ENCODE results near the gene BBS5.
"Not testable (repeated sequence)": the region's sequence is repeated elsewhere in the genome, so short reads cannot be mapped to it uniquely, and the experiment has no call there.

BBS5 gene

DNA sequence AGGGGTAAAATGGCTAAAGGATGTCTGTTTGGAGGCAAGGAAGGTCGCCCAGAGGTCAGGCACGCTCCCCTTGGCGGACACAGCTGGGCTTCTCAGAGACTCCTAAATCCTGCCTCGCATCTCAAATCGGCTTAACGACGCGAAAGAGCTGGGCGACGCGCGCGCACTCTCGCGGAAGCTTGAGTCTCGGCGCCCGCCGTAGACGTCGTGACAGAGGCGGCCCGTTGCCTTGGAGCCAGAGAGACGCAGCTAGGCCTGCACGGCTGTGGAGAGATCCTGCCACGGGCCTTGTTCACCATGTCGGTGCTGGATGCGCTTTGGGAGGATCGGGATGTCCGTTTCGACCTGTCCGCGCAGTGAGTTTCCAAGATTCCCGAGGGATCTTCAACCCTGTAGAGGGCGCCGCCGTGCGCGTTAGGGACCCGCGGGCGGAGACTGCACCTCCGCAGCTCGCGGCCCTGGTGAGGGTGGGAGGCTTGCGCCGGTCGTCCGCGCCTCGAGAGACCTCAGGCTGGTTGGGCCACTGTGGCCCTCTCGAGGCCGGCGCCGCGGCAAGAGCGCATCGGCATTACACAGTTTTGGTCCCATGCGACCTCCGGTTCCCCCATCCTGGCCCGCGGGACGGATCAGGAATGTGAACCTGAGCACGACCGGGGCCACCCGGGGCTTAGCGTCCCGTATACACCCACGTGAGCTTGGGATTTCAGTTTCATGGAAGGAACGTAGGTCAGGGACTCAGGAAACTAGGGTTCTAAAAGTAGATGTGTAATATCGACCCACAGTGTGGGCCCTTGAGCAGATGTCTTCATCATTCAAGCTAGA, at the start of gene BBS5:
Gene BBS5 (plus strand): TSS at position 238 of the 822 bp plus-strand sequence. CDS start 60 bp downstream, at position 298.
- DNase-seq (ENCODE audit: low read depth): peak; percentile 88
- TF ChIP-seq POLR2A (IDR thresholded peaks at IDR 0.05; ENCODE audit: extremely low read depth, insufficient read length) (peak; percentile 12), MYC (IDR thresholded peaks at IDR 0.05; ENCODE audit: low read depth, low read length) (no peak)
- TF ChIP-seq, protein P1, sequence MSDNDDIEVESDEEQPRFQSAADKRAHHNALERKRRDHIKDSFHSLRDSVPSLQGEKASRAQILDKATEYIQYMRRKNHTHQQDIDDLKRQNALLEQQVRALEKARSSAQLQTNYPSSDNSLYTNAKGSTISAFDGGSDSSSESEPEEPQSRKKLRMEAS (IDR thresholded peaks at IDR 0.05; ENCODE audit: low read depth, low read length): peak; percentile 14; the same call in 1 of the 2 replicates
- TF ChIP-seq, protein P2, sequence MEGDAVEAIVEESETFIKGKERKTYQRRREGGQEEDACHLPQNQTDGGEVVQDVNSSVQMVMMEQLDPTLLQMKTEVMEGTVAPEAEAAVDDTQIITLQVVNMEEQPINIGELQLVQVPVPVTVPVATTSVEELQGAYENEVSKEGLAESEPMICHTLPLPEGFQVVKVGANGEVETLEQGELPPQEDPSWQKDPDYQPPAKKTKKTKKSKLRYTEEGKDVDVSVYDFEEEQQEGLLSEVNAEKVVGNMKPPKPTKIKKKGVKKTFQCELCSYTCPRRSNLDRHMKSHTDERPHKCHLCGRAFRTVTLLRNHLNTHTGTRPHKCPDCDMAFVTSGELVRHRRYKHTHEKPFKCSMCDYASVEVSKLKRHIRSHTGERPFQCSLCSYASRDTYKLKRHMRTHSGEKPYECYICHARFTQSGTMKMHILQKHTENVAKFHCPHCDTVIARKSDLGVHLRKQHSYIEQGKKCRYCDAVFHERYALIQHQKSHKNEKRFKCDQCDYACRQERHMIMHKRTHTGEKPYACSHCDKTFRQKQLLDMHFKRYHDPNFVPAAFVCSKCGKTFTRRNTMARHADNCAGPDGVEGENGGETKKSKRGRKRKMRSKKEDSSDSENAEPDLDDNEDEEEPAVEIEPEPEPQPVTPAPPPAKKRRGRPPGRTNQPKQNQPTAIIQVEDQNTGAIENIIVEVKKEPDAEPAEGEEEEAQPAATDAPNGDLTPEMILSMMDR (IDR thresholded peaks at IDR 0.05; ENCODE audit: low read depth, low read length): peak; percentile 53

DNA sequence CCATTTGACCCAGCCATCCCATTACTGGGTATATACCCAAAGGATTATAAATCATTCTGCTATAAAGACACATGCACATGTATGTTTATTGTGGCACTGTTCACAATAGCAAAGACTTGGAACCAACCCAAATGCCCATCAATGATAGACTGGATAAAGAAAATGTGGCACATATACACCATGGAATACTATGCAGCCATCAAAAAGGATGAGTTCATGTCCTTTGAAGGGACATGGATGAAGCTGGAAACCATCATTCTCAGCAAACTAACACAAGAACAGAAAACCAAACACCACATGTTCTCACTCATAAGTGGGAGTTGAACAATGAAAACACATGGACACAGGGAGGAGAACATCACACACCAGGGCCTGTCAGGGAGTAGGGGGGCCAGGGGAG, 47.5 kb upstream of the BBS5 start:
- not testable (repeated sequence) for DNase-seq (ENCODE audit: low read depth); H3K4me3 ChIP-seq (ENCODE audit: low read depth, low read length)

More for the DNA sequence above, at the start of gene BBS5:
- peak within 1 kb of the TSS; percentile 75 for H3K4me3 ChIP-seq (ENCODE audit: low read depth, low read length)

DNA sequence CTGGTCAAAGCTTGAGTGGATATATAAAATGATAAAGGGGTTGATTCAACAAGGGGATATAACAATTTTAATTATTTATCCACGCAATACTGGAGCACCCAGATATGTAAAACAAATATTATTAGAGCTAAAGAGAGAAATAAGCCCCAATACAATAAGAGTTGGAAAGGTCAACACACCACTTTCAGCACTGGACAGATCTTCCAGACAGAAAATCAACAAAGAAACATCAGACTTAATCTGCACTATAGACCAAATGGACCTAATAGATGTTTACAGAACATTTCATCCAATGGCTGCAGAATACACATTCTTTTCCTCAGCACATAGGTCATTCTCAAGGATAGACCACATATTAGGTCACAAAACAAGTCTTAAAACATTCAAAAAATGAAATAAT, 45.1 kb upstream of the BBS5 start:
- DNase-seq (ENCODE audit: low read depth); H3K4me3 ChIP-seq (ENCODE audit: low read depth, low read length): not testable (repeated sequence)

DNA sequence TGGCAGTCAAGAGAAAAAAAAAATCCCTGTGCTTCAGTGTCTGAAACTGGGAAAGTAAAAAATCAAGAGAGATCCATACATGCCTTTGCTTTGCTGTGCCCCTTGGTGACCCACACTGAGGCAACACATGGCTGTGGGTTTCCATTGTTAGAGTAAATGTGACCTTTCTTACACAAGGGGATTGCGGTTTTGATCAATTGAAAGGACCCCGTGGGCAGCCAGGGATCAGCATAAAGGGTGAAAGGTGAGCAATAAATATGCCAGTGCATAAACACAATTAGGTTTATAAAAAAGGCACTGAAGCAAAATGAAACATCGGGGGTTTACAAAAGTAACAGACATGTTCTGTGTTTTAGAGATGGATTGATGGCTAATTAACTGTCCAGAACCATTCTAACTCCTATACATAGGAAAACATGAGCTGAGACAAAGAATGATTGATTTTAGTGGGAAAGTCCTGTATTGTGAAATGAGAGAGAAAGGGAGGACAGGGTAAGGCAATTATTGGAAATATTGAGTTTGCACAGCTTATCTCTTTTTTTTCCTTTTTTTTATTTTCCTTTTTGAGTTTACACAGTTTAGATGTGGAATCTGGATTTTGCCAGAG, 40.7 kb upstream of the BBS5 start:
- DNase-seq (ENCODE audit: low read depth): no peak

DNA sequence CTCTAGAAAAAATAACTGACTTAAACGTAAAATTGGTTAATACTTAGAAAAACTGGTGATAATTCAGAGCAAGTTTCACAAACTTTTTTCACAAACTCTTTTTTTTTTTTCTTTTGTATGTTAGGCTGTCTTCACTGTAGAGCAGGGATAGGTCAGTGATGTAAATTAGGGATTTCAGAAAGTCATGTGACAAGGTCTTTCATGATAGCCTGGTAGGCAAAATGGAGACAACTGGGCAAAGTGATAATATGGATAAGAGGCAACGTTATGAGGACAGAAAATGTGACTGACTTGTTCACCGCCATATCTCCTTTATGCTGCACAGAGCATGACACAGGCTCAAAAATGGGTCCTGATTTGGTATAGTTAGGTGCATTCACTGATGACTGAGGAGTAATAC, 39.4 kb upstream of the BBS5 start:
- DNase-seq (ENCODE audit: low read depth): no peak
- TF ChIP-seq, protein P1 (IDR thresholded peaks at IDR 0.05; ENCODE audit: low read depth, low read length): no peak
- TF ChIP-seq, protein P2 (IDR thresholded peaks at IDR 0.05; ENCODE audit: low read depth, low read length): no peak
- TF ChIP-seq POLR2A (IDR thresholded peaks at IDR 0.05; ENCODE audit: extremely low read depth, insufficient read length) (no peak), MYC (IDR thresholded peaks at IDR 0.05; ENCODE audit: low read depth, low read length) (no peak)
- H3K4me3 ChIP-seq (ENCODE audit: low read depth, low read length): no peak overlapping the region

More for the DNA sequence above, 40.7 kb upstream of the BBS5 start:
- TF ChIP-seq POLR2A (IDR thresholded peaks at IDR 0.05; ENCODE audit: extremely low read depth, insufficient read length) (no peak), MYC (IDR thresholded peaks at IDR 0.05; ENCODE audit: low read depth, low read length) (no peak)
- TF ChIP-seq, protein P2 (IDR thresholded peaks at IDR 0.05; ENCODE audit: low read depth, low read length): no peak
- TF ChIP-seq, protein P1 (IDR thresholded peaks at IDR 0.05; ENCODE audit: low read depth, low read length): no peak
- no peak overlapping the region for H3K4me3 ChIP-seq (ENCODE audit: low read depth, low read length)

DNA sequence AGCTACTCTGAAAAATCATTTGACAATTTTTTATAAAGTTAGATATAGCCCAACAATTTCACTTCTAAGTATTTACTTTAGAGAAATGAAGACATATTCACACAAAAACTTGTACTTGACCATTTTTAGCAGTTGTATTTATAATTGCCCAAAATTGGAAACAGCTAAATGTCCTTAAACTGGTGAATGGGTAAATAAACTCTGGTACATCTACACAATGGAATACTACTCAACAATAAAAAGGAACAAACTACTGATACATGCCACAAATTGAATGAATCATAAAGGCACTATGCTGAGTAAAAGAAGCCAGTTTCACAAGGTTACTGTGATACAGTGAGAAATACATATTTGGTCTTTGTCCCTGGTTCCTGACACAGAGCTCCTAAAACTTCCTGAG, 32.8 kb upstream of the BBS5 start:
- TF ChIP-seq, protein P2 (IDR thresholded peaks at IDR 0.05; ENCODE audit: low read depth, low read length): no peak
- TF ChIP-seq POLR2A (IDR thresholded peaks at IDR 0.05; ENCODE audit: extremely low read depth, insufficient read length): no peak
- TF ChIP-seq MYC (IDR thresholded peaks at IDR 0.05; ENCODE audit: low read depth, low read length): no peak
- TF ChIP-seq, protein P1 (IDR thresholded peaks at IDR 0.05; ENCODE audit: low read depth, low read length): no peak
- no peak overlapping the region for H3K4me3 ChIP-seq (ENCODE audit: low read depth, low read length)
- DNase-seq (ENCODE audit: low read depth): no peak
